ENCODE measurements around the gene CHRM5. TPM values are rescaled to one million over a fixed set of nuclear protein-coding genes. Genes with fewer than 3 reads are reported as not detected.
A peak's percentile ranks its signal among the peaks of the same experiment; 100 is the strongest.

Gene CHRM5
- total and polyA plus RNA-seq, 9 of the 15 experiments (the other 6 are each of a cell fraction or from before 2014, with no cell fraction given), result not detected

DNA sequence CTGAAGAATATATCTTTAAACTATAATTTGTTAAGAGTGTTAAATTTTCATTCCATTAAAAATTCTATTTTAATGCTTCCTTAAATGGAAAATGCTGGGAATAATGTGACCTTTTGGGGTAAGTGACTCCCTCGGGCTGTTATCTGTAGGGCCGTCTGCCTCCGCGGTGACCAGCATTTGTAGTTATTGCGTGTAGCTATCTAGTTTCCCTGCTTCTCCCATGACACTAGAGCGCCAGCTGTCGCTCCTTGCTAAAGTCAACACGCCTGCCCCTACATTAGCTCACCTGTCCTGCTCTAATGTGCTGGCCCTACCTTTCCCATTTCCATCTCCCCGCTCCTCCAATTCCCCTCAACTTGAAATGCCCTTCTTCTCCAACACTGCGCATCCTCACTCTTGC, 12.4 kb upstream of the CHRM5 start (continued):
- TF ChIP-seq KDM5B (IDR thresholded peaks at IDR 0.05; ENCODE audit: insufficient replicate concordance, low read depth, low read length) (no peak), TCF7L2 (IDR thresholded peaks at IDR 0.05; ENCODE audit: low read depth, low read length) (no peak), ILK (tag; IDR thresholded peaks at IDR 0.05; ENCODE audit: borderline replicate concordance, low read depth) (no peak), ZNF217 (CRISPR knock-in tag; IDR thresholded peaks at IDR 0.05) (no peak), MED1 (CRISPR knock-in tag; IDR thresholded peaks at IDR 0.05; ENCODE audit: borderline replicate concordance) (no peak), SIN3A (IDR thresholded peaks at IDR 0.05; ENCODE audit: borderline replicate concordance in 2 of 2, control insufficient read depth in 1 of 2, low read depth in 2 of 2, low read length in 2 of 2) (no peak), NONO (IDR thresholded peaks at IDR 0.05; ENCODE audit: low read depth in 2 of 2, low read length in 1 of 2) (no peak), ZBED1 (IDR thresholded peaks at IDR 0.05) (no peak), YY1 (IDR thresholded peaks at IDR 0.05; ENCODE audit: borderline replicate concordance in 1 of 3, control insufficient read depth in 1 of 3, extremely low read depth in 1 of 3, insufficient read depth in 3 of 3, insufficient read length in 1 of 3, insufficient replicate concordance in 2 of 3, low read depth in 1 of 3, low read length in 2 of 3) (no peak), ZNF143 (CRISPR knock-in tag; IDR thresholded peaks at IDR 0.05) (no peak), KLF6 (CRISPR knock-in tag; IDR thresholded peaks at IDR 0.05; ENCODE audit: borderline replicate concordance) (no peak), PCBP1 (IDR thresholded peaks at IDR 0.05; ENCODE audit: low read depth, low read length, poor library complexity, severe bottlenecking) (no peak), ZZZ3 (IDR thresholded peaks at IDR 0.05) (no peak), RAD51 (IDR thresholded peaks at IDR 0.05; ENCODE audit: borderline replicate concordance, low read depth) (no peak), MTF1 (CRISPR knock-in tag; IDR thresholded peaks at IDR 0.05; ENCODE audit: borderline replicate concordance) (no peak), BRD9 (IDR thresholded peaks at IDR 0.05; ENCODE audit: low read depth, partially characterized antibody) (no peak), MTA2 (IDR thresholded peaks at IDR 0.05; ENCODE audit: low read depth) (0 out of 2 replicates have a peak, but pooled peaks have one; percentile 17), CREB3L1 (IDR thresholded peaks at IDR 0.05; ENCODE audit: borderline replicate concordance, low read depth) (no peak), TOE1 (IDR thresholded peaks at IDR 0.05; ENCODE audit: borderline replicate concordance) (no peak), TOE1 (CRISPR knock-in tag; IDR thresholded peaks at IDR 0.05; ENCODE audit: borderline replicate concordance, low read depth) (no peak), RHOXF2B (CRISPR knock-in tag; conservative IDR thresholded peaks at IDR 0.05) (no peak), ZNF263 (CRISPR knock-in tag; IDR thresholded peaks at IDR 0.05; ENCODE audit: borderline replicate concordance) (no peak), CSDE1 (IDR thresholded peaks at IDR 0.05) (no peak), CREM (IDR thresholded peaks at IDR 0.05; ENCODE audit: low read depth) (peak; percentile 56; the same call in 1 of the 2 replicates), ZNF175 (CRISPR knock-in tag; IDR thresholded peaks at IDR 0.05; ENCODE audit: low read depth) (peak; percentile 54; the same call in 1 of the 2 replicates), MCM5 (IDR thresholded peaks at IDR 0.05; ENCODE audit: low read depth) (no peak), ZNF23 (CRISPR knock-in tag; IDR thresholded peaks at IDR 0.05) (no peak), IRF2 (CRISPR knock-in tag; IDR thresholded peaks at IDR 0.05) (no peak)
- TF ChIP-seq, protein P1, sequence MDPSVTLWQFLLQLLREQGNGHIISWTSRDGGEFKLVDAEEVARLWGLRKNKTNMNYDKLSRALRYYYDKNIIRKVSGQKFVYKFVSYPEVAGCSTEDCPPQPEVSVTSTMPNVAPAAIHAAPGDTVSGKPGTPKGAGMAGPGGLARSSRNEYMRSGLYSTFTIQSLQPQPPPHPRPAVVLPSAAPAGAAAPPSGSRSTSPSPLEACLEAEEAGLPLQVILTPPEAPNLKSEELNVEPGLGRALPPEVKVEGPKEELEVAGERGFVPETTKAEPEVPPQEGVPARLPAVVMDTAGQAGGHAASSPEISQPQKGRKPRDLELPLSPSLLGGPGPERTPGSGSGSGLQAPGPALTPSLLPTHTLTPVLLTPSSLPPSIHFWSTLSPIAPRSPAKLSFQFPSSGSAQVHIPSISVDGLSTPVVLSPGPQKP (CRISPR knock-in tag; IDR thresholded peaks at IDR 0.05), result no peak

All from K562 (cell line).